Panc1 (cell line): ENCODE results near the gene TMEFF2. TPM values are rescaled to one million over a fixed set of nuclear protein-coding genes. Genes with fewer than 3 reads are reported as not detected.

Experiments used
- ATAC-seq: fragments of 200-7000 bp; cut with Tn5 transposase; 2 replicates; pipeline ENCODE4 v1.9.1; 2020; ENCODE audit warnings: mild to moderate bottlenecking, moderate library complexity
- BruUV-seq: library from RNA; stranded (reverse); fragments of 400-500 nt; replicated peaks from 2 replicates; lab custom pipeline; 2021; lab: Mats Ljungman, UMichigan
- CTCF ChIA-PET: fragments of 300-600 bp; sonication (Branson Sonifier 250); formaldehyde crosslinking; loops from one replicate; lab custom pipeline; 2022; ENCODE audit warnings: antibody characterized with exemption; lab: Charles Lee
- POLR2A ChIA-PET: fragments of 300-600 bp; sonication (Branson Sonifier 250); formaldehyde crosslinking; loops from one replicate; lab custom pipeline; 2022; ENCODE audit warnings: antibody characterized with exemption; lab: Charles Lee
- DNase-seq: peaks from one replicate; pipeline ENCODE4 v3.0.0-alpha.2; 2010; ENCODE audit warnings: low read depth, low spot score
- H3K27ac ChIP-seq: 2 replicates; pipeline ENCODE4 v1.5.1; 2011; ENCODE audit warnings: mild to moderate bottlenecking, low read length, inconsistent platforms
- H3K27me3 ChIP-seq: fragments of 200-500 bp; sonication (Bioruptor generic); 2 replicates; pipeline ENCODE4 v1.6.0; 2014; ENCODE audit warnings: low read length, inconsistent platforms; ENCODE audit not compliant: control insufficient read depth, insufficient read depth
- H3K36me3 ChIP-seq: fragments of 200-500 bp; sonication (Bioruptor generic); 2 replicates; pipeline ENCODE4 v1.5.1; 2014; ENCODE audit warnings: inconsistent platforms, mild to moderate bottlenecking, low read length, moderate library complexity; ENCODE audit not compliant: control insufficient read depth, insufficient read depth
- H3K4me1 ChIP-seq: 2 replicates; pipeline ENCODE4 v1.5.1; 2011; ENCODE audit warnings: inconsistent platforms, mild to moderate bottlenecking, low read length, moderate library complexity; ENCODE audit not compliant: control insufficient read depth, insufficient read depth
- H3K4me3 ChIP-seq, 2 experiments: 2 replicates each; pipeline ENCODE4 v1.5.1; 2011 to 2012; ENCODE audit warnings: low read depth in 2 of 2, low read length in 2 of 2, mild to moderate bottlenecking in 2 of 2, inconsistent platforms in 1 of 2, moderate library complexity in 1 of 2
- H3K9me3 ChIP-seq: fragments of 200-500 bp; sonication (Bioruptor generic); 2 replicates; pipeline ENCODE4 v1.5.1; 2014; ENCODE audit warnings: low read depth, mild to moderate bottlenecking, inconsistent platforms, low read length, moderate library complexity; ENCODE audit not compliant: control insufficient read depth, insufficient read depth
- POLR2AphosphoS5 ChIP-seq: IDR thresholded peaks from 2 replicates; pipeline ENCODE4 v1.6.1; 2012; ENCODE audit warnings: mild to moderate bottlenecking, low read depth, low read length, moderate library complexity
- SIN3A ChIP-seq: IDR thresholded peaks from 2 replicates; pipeline ENCODE4 v1.6.1; 2012; ENCODE audit warnings: low read depth, mild to moderate bottlenecking, low read length, moderate library complexity, borderline replicate concordance; ENCODE audit not compliant: insufficient read depth
- TCF7L2 ChIP-seq: IDR thresholded peaks from 2 replicates; pipeline ENCODE4 v1.6.1; 2011; ENCODE audit warnings: mild to moderate bottlenecking, low read depth, low read length, inconsistent platforms
- in situ Hi-C: cut with HindIII; loops from 2 replicates; pipeline ENCODE4 v1.10.0; 2016; ENCODE audit warnings: low sequenced_read_pairs, low pct_unique_long_range_greater_than_20kb
- intact Hi-C: fragments of 100-400 bp; cut with micrococcal nuclease; formaldehyde crosslinking; loops from one replicate; pipeline ENCODE4 v1.10.0; 2022; ENCODE audit not compliant: unreplicated experiment
- total RNA-seq: library from RNA; stranded (reverse); gene quantifications from one replicate; pipeline ENCODE4 v1.2.1, GENCODE V29; 2021; ENCODE audit not compliant: unreplicated experiment
- TF ChIP-seq, protein P1 (sequence below), 2 experiments: IDR thresholded peaks; 2 replicates each; pipeline ENCODE4 v1.6.1; 2011 to 2012; ENCODE audit warnings: low read depth in 2 of 2, control low read depth in 1 of 2, low read length in 1 of 2, mild to moderate bottlenecking in 1 of 2, moderate library complexity in 1 of 2; ENCODE audit not compliant: insufficient read depth in 1 of 2
- TF ChIP-seq, protein P2 (sequence below): fragments of 450-650 bp; IDR thresholded peaks from 2 replicates; pipeline ENCODE4 v1.5.1; 2017; ENCODE audit warnings: mild to moderate bottlenecking

TMEFF2 gene
- total RNA-seq, 1 experiment from 2014 or later: 1.5 TPM

DNA sequence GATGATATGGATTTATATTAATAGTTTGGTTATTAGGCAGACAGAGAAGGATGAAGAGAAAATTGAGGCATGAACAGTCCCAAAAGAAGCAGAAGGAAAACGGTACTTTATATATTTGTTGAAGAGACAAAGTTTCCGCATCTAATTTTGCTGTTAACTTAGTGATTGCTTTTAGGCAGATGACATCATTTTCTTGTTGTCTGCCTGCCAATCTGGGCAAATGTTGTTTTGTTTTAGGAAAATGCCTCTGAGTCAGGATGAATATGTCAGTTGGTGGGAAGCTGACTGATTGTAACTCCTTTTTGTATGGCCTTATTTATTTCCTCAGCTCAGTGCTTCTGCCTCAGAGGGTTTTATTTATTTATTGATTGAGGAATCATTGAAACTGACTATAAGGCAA is 295.3 kb downstream of the TMEFF2 start:
- ChIA-PET CTCF (no interaction called here), POLR2A (no interaction called here)
- peak; percentile 65; the same call in 1 of the 2 replicates for ATAC-seq
- Histone ChIP-seq H3K4me3 (no peak overlapping the region), H3K9me3 (no peaks in the 10 kb centered on the region), H3K27ac (no peak overlapping the region), H3K36me3 (no peaks in the 10 kb centered on the region), H3K27me3 (no peaks in the 10 kb centered on the region), H3K4me1 (no peaks in the 10 kb centered on the region)
- in situ Hi-C loops (no loop called here), intact Hi-C loops (no loop called here)
- DNase-seq: peak; percentile 69
- BruUV-seq: no TSS peak
- TF ChIP-seq SIN3A (no peak), POLR2AphosphoS5 (no peak), TCF7L2 (no peak)
- TF ChIP-seq, protein P1, sequence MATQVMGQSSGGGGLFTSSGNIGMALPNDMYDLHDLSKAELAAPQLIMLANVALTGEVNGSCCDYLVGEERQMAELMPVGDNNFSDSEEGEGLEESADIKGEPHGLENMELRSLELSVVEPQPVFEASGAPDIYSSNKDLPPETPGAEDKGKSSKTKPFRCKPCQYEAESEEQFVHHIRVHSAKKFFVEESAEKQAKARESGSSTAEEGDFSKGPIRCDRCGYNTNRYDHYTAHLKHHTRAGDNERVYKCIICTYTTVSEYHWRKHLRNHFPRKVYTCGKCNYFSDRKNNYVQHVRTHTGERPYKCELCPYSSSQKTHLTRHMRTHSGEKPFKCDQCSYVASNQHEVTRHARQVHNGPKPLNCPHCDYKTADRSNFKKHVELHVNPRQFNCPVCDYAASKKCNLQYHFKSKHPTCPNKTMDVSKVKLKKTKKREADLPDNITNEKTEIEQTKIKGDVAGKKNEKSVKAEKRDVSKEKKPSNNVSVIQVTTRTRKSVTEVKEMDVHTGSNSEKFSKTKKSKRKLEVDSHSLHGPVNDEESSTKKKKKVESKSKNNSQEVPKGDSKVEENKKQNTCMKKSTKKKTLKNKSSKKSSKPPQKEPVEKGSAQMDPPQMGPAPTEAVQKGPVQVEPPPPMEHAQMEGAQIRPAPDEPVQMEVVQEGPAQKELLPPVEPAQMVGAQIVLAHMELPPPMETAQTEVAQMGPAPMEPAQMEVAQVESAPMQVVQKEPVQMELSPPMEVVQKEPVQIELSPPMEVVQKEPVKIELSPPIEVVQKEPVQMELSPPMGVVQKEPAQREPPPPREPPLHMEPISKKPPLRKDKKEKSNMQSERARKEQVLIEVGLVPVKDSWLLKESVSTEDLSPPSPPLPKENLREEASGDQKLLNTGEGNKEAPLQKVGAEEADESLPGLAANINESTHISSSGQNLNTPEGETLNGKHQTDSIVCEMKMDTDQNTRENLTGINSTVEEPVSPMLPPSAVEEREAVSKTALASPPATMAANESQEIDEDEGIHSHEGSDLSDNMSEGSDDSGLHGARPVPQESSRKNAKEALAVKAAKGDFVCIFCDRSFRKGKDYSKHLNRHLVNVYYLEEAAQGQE (IDR thresholded peaks at IDR 0.05; ENCODE audit: insufficient read depth in 1 of 2, low read depth in 2 of 2, low read length in 1 of 2): no peak
- TF ChIP-seq, protein P2, sequence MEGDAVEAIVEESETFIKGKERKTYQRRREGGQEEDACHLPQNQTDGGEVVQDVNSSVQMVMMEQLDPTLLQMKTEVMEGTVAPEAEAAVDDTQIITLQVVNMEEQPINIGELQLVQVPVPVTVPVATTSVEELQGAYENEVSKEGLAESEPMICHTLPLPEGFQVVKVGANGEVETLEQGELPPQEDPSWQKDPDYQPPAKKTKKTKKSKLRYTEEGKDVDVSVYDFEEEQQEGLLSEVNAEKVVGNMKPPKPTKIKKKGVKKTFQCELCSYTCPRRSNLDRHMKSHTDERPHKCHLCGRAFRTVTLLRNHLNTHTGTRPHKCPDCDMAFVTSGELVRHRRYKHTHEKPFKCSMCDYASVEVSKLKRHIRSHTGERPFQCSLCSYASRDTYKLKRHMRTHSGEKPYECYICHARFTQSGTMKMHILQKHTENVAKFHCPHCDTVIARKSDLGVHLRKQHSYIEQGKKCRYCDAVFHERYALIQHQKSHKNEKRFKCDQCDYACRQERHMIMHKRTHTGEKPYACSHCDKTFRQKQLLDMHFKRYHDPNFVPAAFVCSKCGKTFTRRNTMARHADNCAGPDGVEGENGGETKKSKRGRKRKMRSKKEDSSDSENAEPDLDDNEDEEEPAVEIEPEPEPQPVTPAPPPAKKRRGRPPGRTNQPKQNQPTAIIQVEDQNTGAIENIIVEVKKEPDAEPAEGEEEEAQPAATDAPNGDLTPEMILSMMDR: no peak
